ENCODE results near the gene NCAM1.

DNA sequence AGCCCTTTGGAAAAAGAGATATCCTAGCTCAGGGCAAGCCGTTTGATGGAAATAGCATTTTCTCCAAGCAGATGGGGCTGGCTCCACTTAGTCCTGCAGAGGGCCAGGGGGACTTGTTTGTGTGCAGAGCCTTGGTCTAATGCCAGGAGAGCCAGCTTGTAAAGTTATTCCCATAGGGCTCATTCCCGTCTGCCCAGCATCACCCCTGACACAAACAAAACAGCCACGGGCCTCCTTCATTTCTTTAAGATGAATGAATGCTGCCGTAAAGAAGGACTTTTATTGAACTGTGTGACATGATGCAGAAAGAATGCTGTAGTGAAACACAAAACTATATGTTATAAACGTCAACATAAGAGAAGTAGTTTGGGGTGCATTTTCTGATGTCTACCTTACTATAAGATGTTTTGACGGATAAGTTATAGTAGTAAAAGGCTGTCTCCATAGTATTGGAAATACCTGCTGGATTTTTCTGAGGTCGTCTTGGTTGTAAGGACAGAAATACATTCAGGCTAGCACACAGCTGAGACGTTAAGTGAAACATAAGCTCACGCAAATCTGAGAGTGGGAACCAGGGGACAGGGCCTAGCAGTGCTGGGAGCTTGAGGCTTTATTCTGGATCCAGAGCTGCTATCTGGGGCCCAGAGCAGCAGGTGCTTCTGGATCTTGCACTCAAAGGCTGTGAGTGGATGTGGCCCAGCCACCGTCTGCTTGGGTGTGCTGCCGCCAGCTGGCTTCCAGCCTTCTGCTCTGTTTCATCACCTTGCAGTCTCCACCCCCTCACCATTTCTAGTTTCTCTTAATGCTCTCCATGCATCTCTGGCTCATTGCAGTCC, 53.3 kb downstream of the NCAM1 start:
- TF ChIP-seq, protein P1, sequence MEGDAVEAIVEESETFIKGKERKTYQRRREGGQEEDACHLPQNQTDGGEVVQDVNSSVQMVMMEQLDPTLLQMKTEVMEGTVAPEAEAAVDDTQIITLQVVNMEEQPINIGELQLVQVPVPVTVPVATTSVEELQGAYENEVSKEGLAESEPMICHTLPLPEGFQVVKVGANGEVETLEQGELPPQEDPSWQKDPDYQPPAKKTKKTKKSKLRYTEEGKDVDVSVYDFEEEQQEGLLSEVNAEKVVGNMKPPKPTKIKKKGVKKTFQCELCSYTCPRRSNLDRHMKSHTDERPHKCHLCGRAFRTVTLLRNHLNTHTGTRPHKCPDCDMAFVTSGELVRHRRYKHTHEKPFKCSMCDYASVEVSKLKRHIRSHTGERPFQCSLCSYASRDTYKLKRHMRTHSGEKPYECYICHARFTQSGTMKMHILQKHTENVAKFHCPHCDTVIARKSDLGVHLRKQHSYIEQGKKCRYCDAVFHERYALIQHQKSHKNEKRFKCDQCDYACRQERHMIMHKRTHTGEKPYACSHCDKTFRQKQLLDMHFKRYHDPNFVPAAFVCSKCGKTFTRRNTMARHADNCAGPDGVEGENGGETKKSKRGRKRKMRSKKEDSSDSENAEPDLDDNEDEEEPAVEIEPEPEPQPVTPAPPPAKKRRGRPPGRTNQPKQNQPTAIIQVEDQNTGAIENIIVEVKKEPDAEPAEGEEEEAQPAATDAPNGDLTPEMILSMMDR (IDR thresholded peaks at IDR 0.05 in 2 of 3, conservative IDR thresholded peaks at IDR 0.05 in 1 of 3; ENCODE audit: borderline replicate concordance in 1 of 3, insufficient read depth in 1 of 3, low read depth in 2 of 3, low read length in 2 of 3): no peak
- no peak for TF ChIP-seq TCF7L2 (IDR thresholded peaks at IDR 0.05; ENCODE audit: borderline replicate concordance, extremely low read depth, insufficient read depth, insufficient read length)
- TF ChIP-seq RAD21 (IDR thresholded peaks at IDR 0.05; ENCODE audit: low read depth): no peak
- no peak for TF ChIP-seq EZH2phosphoT487 (IDR thresholded peaks at IDR 0.05; ENCODE audit: borderline replicate concordance)
- no peak for TF ChIP-seq POLR2AphosphoS5 (IDR thresholded peaks at IDR 0.05; ENCODE audit: low read depth, low read length)
- TF ChIP-seq SP1 (IDR thresholded peaks at IDR 0.05; ENCODE audit: low read depth): no peak
- TF ChIP-seq JUND (IDR thresholded peaks at IDR 0.05): no peak
- no peak for TF ChIP-seq POLR2A (IDR thresholded peaks at IDR 0.05; ENCODE audit: borderline replicate concordance, extremely low read depth, insufficient read depth, insufficient read length)
- TF ChIP-seq, protein P2, sequence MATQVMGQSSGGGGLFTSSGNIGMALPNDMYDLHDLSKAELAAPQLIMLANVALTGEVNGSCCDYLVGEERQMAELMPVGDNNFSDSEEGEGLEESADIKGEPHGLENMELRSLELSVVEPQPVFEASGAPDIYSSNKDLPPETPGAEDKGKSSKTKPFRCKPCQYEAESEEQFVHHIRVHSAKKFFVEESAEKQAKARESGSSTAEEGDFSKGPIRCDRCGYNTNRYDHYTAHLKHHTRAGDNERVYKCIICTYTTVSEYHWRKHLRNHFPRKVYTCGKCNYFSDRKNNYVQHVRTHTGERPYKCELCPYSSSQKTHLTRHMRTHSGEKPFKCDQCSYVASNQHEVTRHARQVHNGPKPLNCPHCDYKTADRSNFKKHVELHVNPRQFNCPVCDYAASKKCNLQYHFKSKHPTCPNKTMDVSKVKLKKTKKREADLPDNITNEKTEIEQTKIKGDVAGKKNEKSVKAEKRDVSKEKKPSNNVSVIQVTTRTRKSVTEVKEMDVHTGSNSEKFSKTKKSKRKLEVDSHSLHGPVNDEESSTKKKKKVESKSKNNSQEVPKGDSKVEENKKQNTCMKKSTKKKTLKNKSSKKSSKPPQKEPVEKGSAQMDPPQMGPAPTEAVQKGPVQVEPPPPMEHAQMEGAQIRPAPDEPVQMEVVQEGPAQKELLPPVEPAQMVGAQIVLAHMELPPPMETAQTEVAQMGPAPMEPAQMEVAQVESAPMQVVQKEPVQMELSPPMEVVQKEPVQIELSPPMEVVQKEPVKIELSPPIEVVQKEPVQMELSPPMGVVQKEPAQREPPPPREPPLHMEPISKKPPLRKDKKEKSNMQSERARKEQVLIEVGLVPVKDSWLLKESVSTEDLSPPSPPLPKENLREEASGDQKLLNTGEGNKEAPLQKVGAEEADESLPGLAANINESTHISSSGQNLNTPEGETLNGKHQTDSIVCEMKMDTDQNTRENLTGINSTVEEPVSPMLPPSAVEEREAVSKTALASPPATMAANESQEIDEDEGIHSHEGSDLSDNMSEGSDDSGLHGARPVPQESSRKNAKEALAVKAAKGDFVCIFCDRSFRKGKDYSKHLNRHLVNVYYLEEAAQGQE (IDR thresholded peaks at IDR 0.05; ENCODE audit: low read depth): no peak
- no peak for TF ChIP-seq EZH2 (IDR thresholded peaks at IDR 0.05)
- TF ChIP-seq, protein P3, sequence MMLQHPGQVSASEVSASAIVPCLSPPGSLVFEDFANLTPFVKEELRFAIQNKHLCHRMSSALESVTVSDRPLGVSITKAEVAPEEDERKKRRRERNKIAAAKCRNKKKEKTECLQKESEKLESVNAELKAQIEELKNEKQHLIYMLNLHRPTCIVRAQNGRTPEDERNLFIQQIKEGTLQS (IDR thresholded peaks at IDR 0.05): no peak
